Liver (tissue), 9 donors: ENCODE measurements around the gene HPN. TPM values are rescaled to one million over a fixed set of nuclear protein-coding genes. Genes with fewer than 3 reads are reported as not detected.

Experiments
- DNase-seq: peaks from one replicate; pipeline ENCODE4 v3.0.0-alpha.2; 2017; ENCODE audit warnings: low spot score
- H3K27ac ChIP-seq, 2 donors: one replicate each; pipeline ENCODE4 v1.7.0; 2013; ENCODE audit warnings: inconsistent platforms in 2 of 2, low read length in 2 of 2, control low read depth in 1 of 2, low read depth in 1 of 2, mild to moderate bottlenecking in 1 of 2
- H3K27me3 ChIP-seq, 4 donors: one replicate each; pipeline versions ENCODE4 v1.6.1 to v1.7.0; 2013; ENCODE audit warnings: low read length in 3 of 4, inconsistent platforms in 1 of 4, mild to moderate bottlenecking in 1 of 4, moderate library complexity in 1 of 4; ENCODE audit not compliant: control insufficient read depth in 4 of 4, insufficient read depth in 4 of 4
- H3K36me3 ChIP-seq, 4 donors: one replicate each; pipeline versions ENCODE4 v1.6.1 to v1.7.0; 2013; ENCODE audit warnings: low read length in 3 of 4, mild to moderate bottlenecking in 3 of 4, low read depth in 1 of 4, moderate library complexity in 1 of 4; ENCODE audit not compliant: control insufficient read depth in 4 of 4, insufficient read depth in 3 of 4
- H3K4me1 ChIP-seq, 4 donors: one replicate each; pipeline versions ENCODE4 v1.6.1 to v1.7.0; 2013; ENCODE audit warnings: low read length in 3 of 4, mild to moderate bottlenecking in 3 of 4, moderate library complexity in 1 of 4; ENCODE audit not compliant: control insufficient read depth in 4 of 4, insufficient read depth in 4 of 4
- H3K4me3 ChIP-seq, 3 donors: one replicate each; pipeline versions ENCODE4 v1.6.1 to v1.7.0; 2013; ENCODE audit warnings: low read length in 3 of 3, control low read depth in 1 of 3, low read depth in 1 of 3, mild to moderate bottlenecking in 1 of 3
- H3K9ac ChIP-seq, 2 donors: one replicate each; pipeline ENCODE4 v1.7.0; 2013; ENCODE audit warnings: low read length in 2 of 2, mild to moderate bottlenecking in 2 of 2, moderate library complexity in 2 of 2, control low read depth in 1 of 2, low read depth in 1 of 2
- H3K9me3 ChIP-seq, 4 donors: one replicate each; pipeline versions ENCODE4 v1.6.1 to v1.7.0; 2013; ENCODE audit warnings: low read length in 3 of 4; ENCODE audit not compliant: control insufficient read depth in 4 of 4
- EGR1 ChIP-seq, 2 donors: IDR thresholded peaks; 2 replicates each; pipeline ENCODE4 v1.6.1; 2016 to 2018; ENCODE audit warnings: antibody characterized with exemption in 2 of 2, low read depth in 2 of 2
- FOXA1 ChIP-seq: IDR thresholded peaks from 2 replicates; pipeline ENCODE4 v1.6.1; 2016; ENCODE audit warnings: antibody characterized with exemption
- FOXA2 ChIP-seq: IDR thresholded peaks from 2 replicates; pipeline ENCODE4 v1.6.1; 2016; ENCODE audit warnings: antibody characterized with exemption
- GABPA ChIP-seq, 2 donors: IDR thresholded peaks in 1 of 2; conservative IDR thresholded peaks in 1 of 2; 2 replicates each; pipeline ENCODE4 v1.6.1; 2016; ENCODE audit warnings: antibody characterized with exemption in 2 of 2, mild to moderate bottlenecking in 1 of 2, moderate library complexity in 1 of 2
- HNF4A ChIP-seq, 2 donors: conservative IDR thresholded peaks; 2 replicates each; pipeline ENCODE4 v1.6.1; 2016; ENCODE audit warnings: antibody characterized with exemption in 2 of 2, mild to moderate bottlenecking in 2 of 2
- HNF4G ChIP-seq: IDR thresholded peaks from 2 replicates; pipeline ENCODE4 v1.6.1; 2016; ENCODE audit warnings: antibody characterized with exemption
- JUND ChIP-seq, 2 donors: IDR thresholded peaks; 2 replicates each; pipeline ENCODE4 v1.6.1; 2016; ENCODE audit warnings: antibody characterized with exemption in 2 of 2
- NR2F2 ChIP-seq: IDR thresholded peaks from 2 replicates; pipeline ENCODE4 v1.6.1; 2016; ENCODE audit warnings: antibody characterized with exemption
- RAD21 ChIP-seq, 2 donors: IDR thresholded peaks; 2 replicates each; pipeline ENCODE4 v1.6.1; 2016; ENCODE audit warnings: antibody characterized with exemption in 2 of 2, mild to moderate bottlenecking in 2 of 2
- RXRA ChIP-seq, 2 donors: IDR thresholded peaks; 2 replicates each; pipeline ENCODE4 v1.6.1; 2017 to 2018; ENCODE audit warnings: antibody characterized with exemption in 2 of 2, mild to moderate bottlenecking in 1 of 2
- SP1 ChIP-seq: IDR thresholded peaks from 2 replicates; pipeline ENCODE4 v1.6.1; 2018; ENCODE audit warnings: antibody characterized with exemption, mild to moderate bottlenecking
- TAF1 ChIP-seq: conservative IDR thresholded peaks from 2 replicates; pipeline ENCODE4 v1.6.1; 2016; ENCODE audit warnings: antibody characterized with exemption, mild to moderate bottlenecking
- YY1 ChIP-seq: IDR thresholded peaks from 2 replicates; pipeline ENCODE4 v1.6.1; 2016; ENCODE audit warnings: antibody characterized with exemption, mild to moderate bottlenecking
- WGBS: extraction: QIAGEN DNeasy Blood & Tissue Kit; methylation state at CpG from one replicate; pipeline ENCODE4 v1.1.7; 2013; 5-methylcytosine and 5-hydroxymethylcytosine counted together
- polyA plus RNA-seq, 2 donors: library from polyadenylated mRNA; stranded (reverse) in 1 of 2; unstranded in 1 of 2; fragments of 200-250 nt in 1 of 2; fragments of >200 nt in 1 of 2; fragmentation: Nextera tagmentation in 1 of 2; extraction: Ambion mirVana in 1 of 2; gene quantifications; one replicate each; pipeline versions ENCODE4 v1.2.1 to v1.2.3, GENCODE V29; 2013 to 2015
- total RNA-seq, 2 donors: library from RNA; depleted of rRNA; stranded (reverse); fragments of >200 nt; gene quantifications; one replicate each; pipeline ENCODE4 v1.2.3, GENCODE V29; 2014
- TF ChIP-seq, protein P1 (sequence below): IDR thresholded peaks from 2 replicates; pipeline ENCODE4 v1.6.1; 2016; ENCODE audit warnings: antibody characterized with exemption
- TF ChIP-seq, protein P2 (sequence below): fragments of 150-350 bp; IDR thresholded peaks from 2 replicates; pipeline ENCODE4 v1.5.1; 2017; ENCODE audit warnings: improper control_type of control experiment, low read depth, low read length; ENCODE audit not compliant: missing input control
- TF ChIP-seq, protein P3 (sequence below): IDR thresholded peaks from 2 replicates; pipeline ENCODE4 v1.6.1; 2016; ENCODE audit warnings: antibody characterized with exemption, mild to moderate bottlenecking
- TF ChIP-seq, protein P4 (sequence below): IDR thresholded peaks from 2 replicates; pipeline ENCODE4 v1.6.1; 2016; ENCODE audit warnings: antibody characterized with exemption
- TF ChIP-seq, protein P5 (sequence below): IDR thresholded peaks from 2 replicates; pipeline ENCODE4 v1.6.1; 2016; ENCODE audit warnings: antibody characterized with exemption
- donor health status: healthy.
- donor health status: healthy.
- donor health status: healthy.
- donor health status: healthy.
- donor health status: healthy.

Gene HPN
- total and polyA plus RNA-seq, 4 donors = 130 to 535 (median 335) TPM

DNA sequence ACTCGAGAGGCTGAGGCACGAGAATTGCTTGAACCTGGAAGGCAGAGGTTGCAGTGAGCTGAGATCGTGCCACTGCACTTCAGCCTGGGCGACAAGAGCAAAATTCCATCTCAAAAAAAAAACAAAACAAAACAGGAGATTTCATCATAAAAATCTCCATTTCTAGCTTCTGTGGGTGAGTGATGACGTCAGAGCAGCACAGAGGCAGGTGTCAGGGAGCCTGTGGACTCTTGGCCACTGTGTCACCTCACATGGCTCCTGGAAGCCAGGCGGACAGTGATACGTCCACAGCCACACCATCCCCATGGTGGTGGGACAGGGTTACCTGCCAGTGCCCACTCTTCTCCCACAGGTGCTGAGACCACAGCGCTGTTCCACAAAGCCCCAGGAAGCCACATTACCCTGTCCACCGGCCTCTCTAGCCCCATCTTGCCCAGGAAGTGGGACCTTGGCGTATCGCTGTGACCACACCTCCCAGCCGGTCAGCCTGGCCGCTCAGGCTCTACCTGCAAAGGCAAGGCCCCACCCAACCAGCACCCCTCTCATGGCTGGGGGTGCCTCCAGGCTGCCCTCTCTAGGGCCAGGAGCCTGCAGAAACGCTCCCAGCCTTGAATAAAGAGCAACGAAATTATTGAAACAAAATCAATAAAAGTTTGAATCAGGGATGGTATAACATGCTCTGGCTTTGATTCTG is 71.6 kb downstream of the HPN start:
- 86% methylated on average over 15 of the region's 15 CpGs for WGBS
- DNase-seq = no peak
- no peaks in the 10 kb centered on the region for H3K9me3 ChIP-seq
- H3K4me1 ChIP-seq = peaks cover 2 to 9% (median 5%) of the 10 kb centered on the region in 4 donors
- no peaks in the 10 kb centered on the region for H3K36me3 ChIP-seq
- no peak overlapping the region for H3K27ac ChIP-seq
- H3K9ac ChIP-seq = no peak overlapping the region
- no peaks in the 10 kb centered on the region for H3K27me3 ChIP-seq
- TF ChIP-seq FOXA1 (no peak), SP1 (no peak), HNF4A (conservative IDR thresholded peaks at IDR 0.05) (no peak), EGR1 (IDR thresholded peaks at IDR 0.05; ENCODE audit: low read depth in 2 of 2) (no peak), NR2F2 (no peak), RAD21 (IDR thresholded peaks at IDR 0.05) (no peak), TAF1 (no peak), YY1 (no peak), FOXA2 (no peak), RXRA (IDR thresholded peaks at IDR 0.05) (no peak), HNF4G (no peak), JUND (IDR thresholded peaks at IDR 0.05) (no peak), GABPA (IDR thresholded peaks at IDR 0.05 in 1 of 2, conservative IDR thresholded peaks at IDR 0.05 in 1 of 2) (no peak)
- TF ChIP-seq, protein P1, sequence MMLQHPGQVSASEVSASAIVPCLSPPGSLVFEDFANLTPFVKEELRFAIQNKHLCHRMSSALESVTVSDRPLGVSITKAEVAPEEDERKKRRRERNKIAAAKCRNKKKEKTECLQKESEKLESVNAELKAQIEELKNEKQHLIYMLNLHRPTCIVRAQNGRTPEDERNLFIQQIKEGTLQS = no peak
- TF ChIP-seq, protein P2, sequence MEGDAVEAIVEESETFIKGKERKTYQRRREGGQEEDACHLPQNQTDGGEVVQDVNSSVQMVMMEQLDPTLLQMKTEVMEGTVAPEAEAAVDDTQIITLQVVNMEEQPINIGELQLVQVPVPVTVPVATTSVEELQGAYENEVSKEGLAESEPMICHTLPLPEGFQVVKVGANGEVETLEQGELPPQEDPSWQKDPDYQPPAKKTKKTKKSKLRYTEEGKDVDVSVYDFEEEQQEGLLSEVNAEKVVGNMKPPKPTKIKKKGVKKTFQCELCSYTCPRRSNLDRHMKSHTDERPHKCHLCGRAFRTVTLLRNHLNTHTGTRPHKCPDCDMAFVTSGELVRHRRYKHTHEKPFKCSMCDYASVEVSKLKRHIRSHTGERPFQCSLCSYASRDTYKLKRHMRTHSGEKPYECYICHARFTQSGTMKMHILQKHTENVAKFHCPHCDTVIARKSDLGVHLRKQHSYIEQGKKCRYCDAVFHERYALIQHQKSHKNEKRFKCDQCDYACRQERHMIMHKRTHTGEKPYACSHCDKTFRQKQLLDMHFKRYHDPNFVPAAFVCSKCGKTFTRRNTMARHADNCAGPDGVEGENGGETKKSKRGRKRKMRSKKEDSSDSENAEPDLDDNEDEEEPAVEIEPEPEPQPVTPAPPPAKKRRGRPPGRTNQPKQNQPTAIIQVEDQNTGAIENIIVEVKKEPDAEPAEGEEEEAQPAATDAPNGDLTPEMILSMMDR = no peak
- TF ChIP-seq, protein P3, sequence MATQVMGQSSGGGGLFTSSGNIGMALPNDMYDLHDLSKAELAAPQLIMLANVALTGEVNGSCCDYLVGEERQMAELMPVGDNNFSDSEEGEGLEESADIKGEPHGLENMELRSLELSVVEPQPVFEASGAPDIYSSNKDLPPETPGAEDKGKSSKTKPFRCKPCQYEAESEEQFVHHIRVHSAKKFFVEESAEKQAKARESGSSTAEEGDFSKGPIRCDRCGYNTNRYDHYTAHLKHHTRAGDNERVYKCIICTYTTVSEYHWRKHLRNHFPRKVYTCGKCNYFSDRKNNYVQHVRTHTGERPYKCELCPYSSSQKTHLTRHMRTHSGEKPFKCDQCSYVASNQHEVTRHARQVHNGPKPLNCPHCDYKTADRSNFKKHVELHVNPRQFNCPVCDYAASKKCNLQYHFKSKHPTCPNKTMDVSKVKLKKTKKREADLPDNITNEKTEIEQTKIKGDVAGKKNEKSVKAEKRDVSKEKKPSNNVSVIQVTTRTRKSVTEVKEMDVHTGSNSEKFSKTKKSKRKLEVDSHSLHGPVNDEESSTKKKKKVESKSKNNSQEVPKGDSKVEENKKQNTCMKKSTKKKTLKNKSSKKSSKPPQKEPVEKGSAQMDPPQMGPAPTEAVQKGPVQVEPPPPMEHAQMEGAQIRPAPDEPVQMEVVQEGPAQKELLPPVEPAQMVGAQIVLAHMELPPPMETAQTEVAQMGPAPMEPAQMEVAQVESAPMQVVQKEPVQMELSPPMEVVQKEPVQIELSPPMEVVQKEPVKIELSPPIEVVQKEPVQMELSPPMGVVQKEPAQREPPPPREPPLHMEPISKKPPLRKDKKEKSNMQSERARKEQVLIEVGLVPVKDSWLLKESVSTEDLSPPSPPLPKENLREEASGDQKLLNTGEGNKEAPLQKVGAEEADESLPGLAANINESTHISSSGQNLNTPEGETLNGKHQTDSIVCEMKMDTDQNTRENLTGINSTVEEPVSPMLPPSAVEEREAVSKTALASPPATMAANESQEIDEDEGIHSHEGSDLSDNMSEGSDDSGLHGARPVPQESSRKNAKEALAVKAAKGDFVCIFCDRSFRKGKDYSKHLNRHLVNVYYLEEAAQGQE = no peak
- TF ChIP-seq, protein P4, sequence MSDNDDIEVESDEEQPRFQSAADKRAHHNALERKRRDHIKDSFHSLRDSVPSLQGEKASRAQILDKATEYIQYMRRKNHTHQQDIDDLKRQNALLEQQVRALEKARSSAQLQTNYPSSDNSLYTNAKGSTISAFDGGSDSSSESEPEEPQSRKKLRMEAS = no peak
- TF ChIP-seq, protein P5, sequence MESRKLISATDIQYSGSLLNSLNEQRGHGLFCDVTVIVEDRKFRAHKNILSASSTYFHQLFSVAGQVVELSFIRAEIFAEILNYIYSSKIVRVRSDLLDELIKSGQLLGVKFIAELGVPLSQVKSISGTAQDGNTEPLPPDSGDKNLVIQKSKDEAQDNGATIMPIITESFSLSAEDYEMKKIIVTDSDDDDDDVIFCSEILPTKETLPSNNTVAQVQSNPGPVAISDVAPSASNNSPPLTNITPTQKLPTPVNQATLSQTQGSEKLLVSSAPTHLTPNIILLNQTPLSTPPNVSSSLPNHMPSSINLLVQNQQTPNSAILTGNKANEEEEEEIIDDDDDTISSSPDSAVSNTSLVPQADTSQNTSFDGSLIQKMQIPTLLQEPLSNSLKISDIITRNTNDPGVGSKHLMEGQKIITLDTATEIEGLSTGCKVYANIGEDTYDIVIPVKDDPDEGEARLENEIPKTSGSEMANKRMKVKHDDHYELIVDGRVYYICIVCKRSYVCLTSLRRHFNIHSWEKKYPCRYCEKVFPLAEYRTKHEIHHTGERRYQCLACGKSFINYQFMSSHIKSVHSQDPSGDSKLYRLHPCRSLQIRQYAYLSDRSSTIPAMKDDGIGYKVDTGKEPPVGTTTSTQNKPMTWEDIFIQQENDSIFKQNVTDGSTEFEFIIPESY = no peak
- H3K4me3 ChIP-seq = no peak overlapping the region
